Ovary (tissue), 3 donors: ENCODE results near the gene LYPD3.

Experiments used
- EP300 ChIP-seq: sonication (generic); formaldehyde crosslinking; IDR thresholded peaks from one replicate; pipeline ENCODE4 v1.6.1; 2017; ENCODE audit warnings: antibody characterized with exemption
- POLR2A ChIP-seq: fragments of 450-650 bp; IDR thresholded peaks from one replicate; pipeline ENCODE4 v1.6.1; 2017; ENCODE audit warnings: antibody characterized with exemption, mild to moderate bottlenecking, moderate library complexity
- TF ChIP-seq, protein P1 (sequence below), 3 donors: fragments of 450-650 bp in 2 of 3; fragments of 200-600 bp in 1 of 3; IDR thresholded peaks; one replicate each; pipeline versions ENCODE4 v1.5.1 to v1.8.0; 2016 to 2022; ENCODE audit warnings: antibody characterized with exemption in 3 of 3, mild to moderate bottlenecking in 1 of 3
- donor health status: DM: no; HTN: no; CAD: no.

DNA sequence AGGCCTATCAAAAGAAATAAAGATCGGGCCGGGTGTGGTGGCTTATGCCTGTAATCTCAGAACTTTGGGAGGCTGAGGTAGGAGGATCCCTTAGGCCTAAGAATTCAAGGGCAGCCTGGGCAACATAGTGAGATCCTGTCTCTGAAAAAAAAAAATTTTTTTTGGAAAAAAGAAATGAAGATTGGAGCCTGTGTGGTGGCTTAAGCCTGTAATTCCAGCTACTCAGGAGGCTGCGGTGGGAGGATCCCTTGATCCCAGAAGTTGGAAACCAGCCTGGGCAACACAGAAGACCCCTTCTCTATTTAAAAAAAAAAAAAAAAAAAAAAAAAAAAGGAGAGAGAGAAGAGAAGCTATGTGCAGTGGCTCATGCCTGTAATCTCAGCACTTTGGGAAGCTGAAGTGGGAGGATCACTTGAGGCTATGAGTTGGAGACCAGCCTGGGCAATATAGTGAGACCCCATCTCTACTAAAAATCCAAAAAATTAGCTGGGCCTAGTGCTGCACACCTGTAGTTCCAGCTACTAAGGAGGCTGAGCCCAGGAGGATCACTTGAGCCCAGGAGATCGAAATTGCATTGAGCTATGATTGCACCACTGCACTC is 14.7 kb upstream of the LYPD3 start:
- TF ChIP-seq, protein P1, sequence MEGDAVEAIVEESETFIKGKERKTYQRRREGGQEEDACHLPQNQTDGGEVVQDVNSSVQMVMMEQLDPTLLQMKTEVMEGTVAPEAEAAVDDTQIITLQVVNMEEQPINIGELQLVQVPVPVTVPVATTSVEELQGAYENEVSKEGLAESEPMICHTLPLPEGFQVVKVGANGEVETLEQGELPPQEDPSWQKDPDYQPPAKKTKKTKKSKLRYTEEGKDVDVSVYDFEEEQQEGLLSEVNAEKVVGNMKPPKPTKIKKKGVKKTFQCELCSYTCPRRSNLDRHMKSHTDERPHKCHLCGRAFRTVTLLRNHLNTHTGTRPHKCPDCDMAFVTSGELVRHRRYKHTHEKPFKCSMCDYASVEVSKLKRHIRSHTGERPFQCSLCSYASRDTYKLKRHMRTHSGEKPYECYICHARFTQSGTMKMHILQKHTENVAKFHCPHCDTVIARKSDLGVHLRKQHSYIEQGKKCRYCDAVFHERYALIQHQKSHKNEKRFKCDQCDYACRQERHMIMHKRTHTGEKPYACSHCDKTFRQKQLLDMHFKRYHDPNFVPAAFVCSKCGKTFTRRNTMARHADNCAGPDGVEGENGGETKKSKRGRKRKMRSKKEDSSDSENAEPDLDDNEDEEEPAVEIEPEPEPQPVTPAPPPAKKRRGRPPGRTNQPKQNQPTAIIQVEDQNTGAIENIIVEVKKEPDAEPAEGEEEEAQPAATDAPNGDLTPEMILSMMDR (IDR thresholded peaks at IDR 0.05), result no peak
- TF ChIP-seq POLR2A, result no peak
- no peak for TF ChIP-seq EP300
